ENCODE data around the gene KIF11.
A peak's percentile ranks its signal among the peaks of the same experiment; 100 is the strongest.
"Not testable (repeated sequence)": the region's sequence is repeated elsewhere in the genome, so short reads cannot be mapped to it uniquely, and the experiment has no call there.

The KIF11 gene

DNA sequence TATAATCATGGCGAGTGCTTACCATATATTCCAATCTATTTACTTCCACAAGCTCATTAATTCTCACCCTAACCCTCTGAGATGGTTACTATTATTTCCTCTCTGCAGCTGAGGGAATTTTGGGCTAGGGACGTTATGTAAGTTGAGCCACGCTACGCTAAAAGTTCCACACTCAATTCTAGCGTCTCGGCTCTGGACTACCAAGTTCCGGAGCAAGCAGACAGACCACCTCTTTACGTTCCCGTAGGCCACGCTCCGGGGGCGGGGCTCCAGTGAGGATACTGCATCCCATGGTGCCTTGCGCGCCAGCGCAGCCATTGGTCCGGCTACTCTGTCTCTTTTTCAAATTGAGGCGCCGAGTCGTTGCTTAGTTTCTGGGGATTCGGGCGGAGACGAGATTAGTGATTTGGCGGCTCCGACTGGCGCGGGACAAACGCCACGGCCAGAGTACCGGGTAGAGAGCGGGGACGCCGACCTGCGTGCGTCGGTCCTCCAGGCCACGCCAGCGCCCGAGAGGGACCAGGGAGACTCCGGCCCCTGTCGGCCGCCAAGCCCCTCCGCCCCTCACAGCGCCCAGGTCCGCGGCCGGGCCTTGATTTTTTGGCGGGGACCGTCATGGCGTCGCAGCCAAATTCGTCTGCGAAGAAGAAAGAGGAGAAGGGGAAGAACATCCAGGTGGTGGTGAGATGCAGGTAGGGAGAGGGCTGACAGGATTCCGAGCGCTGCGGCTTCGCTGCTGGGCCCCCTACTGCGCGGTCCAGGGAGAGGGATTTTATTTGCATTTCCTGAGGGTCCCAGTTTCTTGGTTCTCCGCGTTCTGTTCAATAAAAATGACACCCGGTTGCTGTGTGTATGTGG is at the start of gene KIF11:
Gene KIF11 (plus strand): TSS at position 370 of the 858 bp plus-strand sequence. CDS start 246 bp downstream, at position 616.
- peak; percentile 93 for DNase-seq (ENCODE audit: low read depth)

DNA sequence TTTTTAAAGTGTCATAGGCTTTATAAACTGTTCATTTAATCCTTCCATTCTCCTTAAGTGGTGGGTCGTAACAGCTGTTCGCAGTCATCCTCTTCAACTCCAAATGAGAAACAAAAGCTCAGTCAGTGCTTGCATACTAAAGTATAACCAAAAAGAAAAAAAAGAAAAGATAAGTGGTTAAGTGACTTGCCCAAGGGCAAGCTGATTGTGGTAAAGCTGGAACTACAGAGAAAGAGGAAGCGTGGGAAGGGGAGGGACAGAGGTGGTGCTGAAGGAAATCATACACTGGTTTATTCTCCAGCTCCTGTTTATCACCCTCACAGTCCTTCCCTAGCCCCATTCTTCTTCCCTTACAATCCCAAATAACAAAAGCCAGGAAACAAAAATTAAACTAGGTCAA is 48.6 kb upstream of the KIF11 start:
- DNase-seq (ENCODE audit: low read depth): no peak

DNA sequence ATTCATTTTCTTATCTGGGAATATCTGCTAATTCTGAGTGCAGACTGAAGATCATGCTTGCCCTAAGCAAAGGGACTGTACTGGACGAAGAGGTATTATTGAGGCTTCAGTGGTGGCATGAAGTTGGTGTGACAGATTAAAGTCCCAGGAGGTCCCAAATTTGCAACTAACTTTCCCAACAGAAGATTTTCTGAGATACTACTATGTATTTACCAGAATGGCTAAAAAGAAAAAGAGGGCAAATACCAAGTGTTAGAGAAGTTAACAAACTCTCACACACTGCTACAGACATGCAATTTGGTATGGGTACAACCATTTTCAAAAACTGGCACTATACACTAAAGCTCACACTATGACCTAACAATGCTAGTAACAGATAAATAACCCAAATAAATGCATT is 47.4 kb upstream of the KIF11 start:
- DNase-seq (ENCODE audit: low read depth): no peak

DNA sequence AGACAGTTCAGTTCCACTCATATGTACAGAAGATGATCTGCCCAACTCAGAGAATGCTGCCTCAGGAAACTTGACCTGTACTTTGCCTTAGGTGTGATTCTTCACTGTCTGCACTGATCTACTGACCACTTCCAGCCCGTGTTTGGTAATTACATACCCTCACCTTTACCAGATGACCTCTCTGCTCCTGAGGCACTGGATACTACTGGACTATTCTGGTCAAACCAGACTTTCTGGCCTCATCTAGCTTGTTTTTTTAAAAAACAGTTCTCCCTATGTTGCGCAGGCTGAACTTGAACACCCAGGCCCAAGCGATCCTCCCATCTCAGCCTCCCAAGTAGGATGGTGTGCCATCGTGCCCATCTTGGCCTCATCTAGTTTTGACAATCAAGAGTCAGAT is 45.3 kb upstream of the KIF11 start:
- no peak for DNase-seq (ENCODE audit: low read depth)

DNA sequence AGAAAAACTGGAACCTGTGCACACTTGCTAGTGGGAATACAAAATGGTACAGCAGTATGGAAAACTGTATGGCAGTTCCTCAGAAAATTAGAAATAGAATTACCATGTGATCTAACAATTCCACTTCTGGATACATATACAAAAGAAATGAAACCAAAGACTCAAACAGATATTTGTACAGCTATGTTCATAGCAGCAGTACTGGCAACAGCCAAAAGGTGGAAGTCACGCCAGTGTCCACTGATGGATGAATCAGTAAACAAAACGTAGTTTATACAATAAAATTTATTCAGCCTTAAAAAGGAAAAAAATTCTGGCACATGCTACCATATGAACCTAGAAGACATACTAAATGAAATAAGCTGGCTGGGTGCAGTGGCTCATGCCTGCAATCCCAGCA is 42.0 kb upstream of the KIF11 start:
- no peak for DNase-seq (ENCODE audit: low read depth)

DNA sequence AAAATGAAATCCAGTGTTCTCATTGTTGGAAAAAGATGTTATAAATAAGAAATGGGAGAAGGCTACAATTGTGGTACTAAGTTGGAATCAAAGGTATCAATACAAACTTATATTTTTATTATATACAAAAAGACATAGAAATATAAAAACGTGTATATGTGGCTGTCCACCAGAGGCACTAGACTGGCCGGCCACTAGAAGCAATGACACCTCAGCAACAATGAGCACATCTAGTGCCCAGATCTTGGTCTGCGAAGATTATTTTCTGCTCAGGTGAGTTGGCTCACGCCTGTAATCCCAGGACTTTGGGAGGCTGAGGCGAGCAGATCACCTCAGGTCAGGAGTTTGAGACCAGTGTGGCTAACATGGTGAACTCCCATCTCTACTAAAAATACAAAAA is 40.6 kb upstream of the KIF11 start:
- DNase-seq (ENCODE audit: low read depth): no peak

DNA sequence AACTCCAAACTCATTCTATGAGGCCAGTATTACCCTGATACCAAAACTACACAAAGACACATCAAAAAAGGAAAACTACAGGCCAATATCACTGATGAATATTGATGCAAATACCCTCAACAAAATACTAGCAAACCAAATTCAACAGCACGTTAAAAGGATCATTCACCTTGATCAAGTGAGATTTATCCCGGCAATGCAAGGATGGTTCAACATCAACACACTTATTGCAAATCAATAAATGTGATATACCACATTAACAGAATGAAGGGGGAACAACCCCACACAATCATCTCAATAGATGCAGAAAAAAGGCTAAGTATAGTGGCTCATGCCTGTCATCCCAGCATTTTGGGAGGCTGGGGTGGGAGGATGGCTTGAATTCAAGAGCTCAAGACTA is 39.0 kb upstream of the KIF11 start:
- DNase-seq (ENCODE audit: low read depth): no peak

DNA sequence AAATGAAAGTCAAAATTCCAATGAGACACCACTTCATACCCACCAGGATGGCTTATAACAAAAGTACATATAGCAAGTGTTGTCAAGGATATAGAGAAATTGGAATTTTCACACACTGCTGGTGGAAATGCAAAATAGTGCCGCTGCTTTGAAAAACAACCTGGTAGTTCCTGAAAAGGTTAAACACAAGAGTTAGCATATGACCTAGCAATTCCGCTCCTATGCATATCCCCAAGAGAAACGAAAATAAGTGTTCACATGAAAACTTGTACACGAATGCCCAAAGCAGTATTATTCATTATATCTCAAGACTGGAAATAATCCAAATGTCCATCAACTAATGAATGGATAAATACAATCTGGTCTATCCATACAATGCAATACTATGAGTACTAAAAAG is 33.9 kb upstream of the KIF11 start:
- no peak for DNase-seq (ENCODE audit: low read depth)

DNA sequence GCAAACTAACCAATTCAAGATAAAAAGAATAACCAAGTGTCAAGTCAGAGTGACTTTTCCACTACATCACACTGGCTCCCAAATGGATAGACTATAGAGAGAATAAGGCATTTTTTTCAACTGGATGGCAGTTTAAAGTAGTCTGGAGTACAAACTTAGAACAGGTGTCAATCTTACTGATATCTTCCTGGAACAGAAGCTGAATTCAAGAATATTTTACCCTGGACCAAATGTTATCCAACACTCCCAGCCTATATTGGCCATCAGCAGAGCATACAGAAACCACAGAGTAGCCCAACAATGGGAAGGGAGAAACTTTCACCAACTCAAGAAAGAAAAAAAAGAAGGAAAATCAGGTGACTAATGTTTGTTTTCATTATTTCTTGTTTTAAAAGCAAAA is 30.5 kb upstream of the KIF11 start:
- DNase-seq (ENCODE audit: low read depth): no peak

DNA sequence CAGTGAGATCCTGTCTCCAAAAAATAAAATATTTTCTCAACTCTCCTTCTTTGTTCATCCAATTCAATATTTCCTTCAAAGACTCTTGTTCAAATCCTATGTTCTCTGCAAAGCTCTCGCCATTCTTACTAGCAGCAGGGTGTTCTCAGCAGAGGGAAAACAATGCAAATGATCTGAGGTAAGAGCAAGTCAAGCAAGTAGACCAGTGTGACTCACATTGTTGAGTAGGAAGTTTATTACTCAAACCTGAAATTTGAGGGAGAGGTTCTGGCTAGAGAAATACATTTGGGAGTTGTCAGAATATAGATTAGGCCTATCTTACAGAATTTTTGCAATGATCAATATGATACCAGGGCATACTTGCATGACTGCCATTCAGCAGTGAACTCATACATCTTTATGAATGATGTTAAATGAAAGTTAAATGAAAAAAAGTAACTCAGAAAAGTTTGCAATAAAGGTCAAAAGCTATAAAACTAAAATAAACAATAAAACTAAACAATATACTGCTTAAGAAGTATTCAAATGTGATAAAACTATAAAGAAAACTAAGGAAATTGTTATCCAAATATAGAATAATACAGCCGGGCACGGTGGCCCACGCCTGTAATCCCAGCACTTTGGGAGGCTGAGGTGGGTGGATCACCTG is 24.9 kb upstream of the KIF11 start:
- DNase-seq (ENCODE audit: low read depth): no peak

DNA sequence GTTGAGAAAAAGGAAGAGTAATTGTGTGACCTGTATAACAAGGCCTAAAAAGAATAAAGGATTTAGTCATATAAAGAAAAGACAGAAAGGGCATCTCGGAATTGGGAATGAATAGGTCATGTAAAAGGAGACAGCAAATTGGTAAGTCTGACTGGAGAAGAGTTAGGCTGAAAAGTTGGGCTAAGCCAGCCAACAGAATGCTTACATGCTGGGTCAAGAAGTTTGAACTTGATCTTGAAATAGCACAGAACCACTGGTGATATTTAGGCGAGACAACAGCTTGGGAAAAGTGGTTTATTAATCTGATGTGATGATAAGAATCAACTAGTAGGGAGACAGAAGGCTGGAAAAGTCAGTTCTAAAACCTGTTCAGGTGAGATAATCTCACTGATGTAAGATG is 23.9 kb upstream of the KIF11 start:
- no peak for DNase-seq (ENCODE audit: low read depth)

DNA sequence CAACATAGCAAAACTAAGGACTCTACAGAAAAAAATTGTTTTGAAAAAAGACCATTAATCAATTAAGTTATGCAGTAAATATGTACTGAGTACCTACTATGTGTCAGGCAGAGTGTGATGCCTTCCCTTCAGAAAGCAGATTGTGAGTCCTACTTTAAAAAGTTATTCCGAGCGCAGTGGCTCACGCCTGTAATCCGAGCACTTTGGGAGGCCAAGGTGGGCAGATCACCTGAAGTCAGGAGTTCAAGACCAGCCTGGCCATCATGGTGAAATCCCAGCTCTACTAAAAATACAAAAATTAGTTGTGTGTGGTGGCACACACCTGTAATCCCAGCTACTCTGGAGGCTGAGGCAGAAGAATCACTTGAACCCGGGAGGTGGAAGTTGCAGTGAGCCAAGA is 23.3 kb upstream of the KIF11 start:
- DNase-seq (ENCODE audit: low read depth): not testable (repeated sequence)

DNA sequence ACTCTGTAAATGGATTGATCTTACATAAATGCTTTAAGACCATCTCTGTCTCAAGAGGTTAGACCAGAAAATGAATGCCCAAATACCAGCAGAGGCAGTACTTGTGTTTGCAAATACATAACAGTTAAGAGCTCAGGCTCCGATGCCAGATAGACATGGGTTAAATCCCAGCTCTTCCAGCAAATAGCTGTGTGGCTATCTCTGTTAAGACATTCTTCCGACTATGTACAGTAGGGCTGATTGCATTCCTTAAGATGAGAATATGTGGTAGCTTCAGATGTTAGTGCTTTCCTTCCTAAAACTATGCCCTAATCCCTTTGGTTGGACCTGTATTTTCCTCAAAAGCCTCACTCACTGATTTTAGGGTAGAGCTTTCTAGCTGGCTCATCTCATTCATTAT is 21.3 kb upstream of the KIF11 start:
- no peak for DNase-seq (ENCODE audit: low read depth)

DNA sequence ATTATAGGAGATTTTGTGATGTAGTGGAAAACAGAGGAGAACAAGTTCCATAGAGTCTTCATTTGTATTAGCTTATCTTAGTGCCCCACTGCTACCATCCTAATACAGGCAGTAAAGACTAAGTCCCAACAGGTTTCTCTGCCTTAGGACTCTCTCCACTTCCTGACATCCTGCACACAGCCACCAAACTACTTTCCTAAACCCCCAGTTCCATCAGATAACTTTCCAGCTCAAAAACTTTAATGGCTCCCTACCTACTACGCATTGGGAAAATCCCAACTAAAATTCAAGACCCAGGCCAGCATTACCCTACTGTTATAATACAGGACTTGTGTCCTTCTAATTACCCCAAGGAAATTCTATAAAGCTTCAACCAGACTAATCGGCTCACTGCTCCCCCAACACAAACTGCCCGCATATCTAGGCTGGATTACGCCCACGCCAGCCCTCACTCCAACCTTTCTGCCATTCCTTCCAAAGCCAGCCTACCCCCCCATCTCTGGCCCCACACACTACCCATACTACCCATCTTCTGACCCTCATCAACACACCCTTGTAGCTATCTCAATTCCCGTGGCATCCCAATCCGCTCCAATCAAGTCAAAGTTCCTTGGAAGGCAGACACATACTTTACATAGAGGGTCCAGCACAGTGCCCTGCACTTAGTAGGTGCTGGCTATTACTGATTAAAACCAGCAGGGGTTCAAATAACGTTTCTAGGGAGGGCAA is 20.4 kb upstream of the KIF11 start:
- DNase-seq (ENCODE audit: low read depth): no peak

DNA sequence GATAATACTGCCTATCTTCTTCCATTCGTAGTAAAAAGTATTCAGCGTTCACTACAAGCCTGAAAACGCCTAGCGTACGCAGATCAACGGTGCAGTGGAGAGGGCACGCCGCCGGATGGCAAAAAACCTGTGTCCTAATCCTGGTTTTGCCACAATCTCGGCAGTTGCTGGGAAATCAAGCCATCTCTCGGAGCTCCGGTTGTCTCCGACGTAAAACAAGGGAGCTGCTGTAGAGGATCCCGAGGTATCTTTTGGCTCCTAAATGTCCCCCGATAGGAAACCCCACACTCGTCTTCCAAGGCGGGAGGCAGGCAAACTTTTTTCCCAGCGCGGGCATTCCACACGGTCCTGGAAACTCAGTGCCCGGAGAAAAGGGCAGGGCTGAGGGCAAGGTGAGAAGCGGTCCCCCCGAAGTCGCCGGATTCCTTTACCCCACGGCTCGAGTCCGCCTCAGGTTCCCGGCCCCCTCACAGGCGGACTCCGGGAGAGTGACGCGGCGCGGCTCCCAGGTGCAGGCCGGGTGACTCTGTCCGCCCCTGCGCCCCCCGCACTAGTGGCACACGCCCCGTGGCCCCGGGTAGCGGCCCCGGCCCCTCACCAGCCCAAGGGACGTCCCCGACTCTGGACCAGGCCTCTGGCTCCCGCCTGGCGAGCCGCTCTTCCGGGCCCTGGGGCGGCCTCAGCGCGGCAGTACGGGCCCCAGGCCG is 19.7 kb upstream of the KIF11 start:
- DNase-seq (ENCODE audit: low read depth): peak; percentile 13

DNA sequence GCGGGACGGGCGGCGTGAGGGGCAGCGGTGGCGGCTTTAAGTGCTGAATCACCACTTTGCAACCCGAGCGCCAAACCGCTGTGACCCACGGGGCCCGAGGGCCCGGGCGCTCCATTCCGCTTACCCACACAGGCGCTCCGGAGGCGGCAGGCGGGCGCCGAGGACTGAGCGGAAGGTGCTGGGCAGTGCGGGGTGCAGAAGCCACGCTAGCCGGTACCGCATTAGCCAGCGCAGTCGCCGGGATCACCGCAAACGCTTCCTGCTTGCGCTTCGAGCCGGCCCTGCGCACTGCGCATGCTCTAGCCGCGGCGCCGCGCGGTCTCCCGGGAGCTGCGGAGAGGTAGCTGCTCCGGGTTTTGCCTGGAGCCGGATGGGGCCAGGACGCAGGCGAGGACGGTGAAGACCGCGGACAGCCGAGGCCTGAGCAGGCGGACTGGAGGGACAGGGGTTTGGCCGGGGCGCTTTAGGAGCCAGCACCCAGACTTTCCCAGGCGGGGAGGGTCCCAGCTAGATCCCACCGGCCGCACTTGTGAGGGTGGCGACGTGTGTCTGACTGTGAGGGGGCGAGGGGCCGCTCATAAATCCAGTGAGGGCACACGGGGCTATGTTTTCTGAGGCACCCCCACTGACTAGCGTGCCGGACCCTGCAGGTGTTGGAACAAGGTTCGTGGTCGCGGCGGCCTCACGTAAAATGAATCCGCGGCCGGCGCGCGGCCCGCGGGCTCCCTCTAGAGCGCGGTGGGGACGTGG is 19.0 kb upstream of the KIF11 start, which contains the start of gene IDE:
Gene IDE (minus strand): TSS at position 296 of the 750 bp plus-strand sequence. CDS start 74 bp downstream, at position 222.
- peak; percentile 74 for DNase-seq (ENCODE audit: low read depth)

DNA sequence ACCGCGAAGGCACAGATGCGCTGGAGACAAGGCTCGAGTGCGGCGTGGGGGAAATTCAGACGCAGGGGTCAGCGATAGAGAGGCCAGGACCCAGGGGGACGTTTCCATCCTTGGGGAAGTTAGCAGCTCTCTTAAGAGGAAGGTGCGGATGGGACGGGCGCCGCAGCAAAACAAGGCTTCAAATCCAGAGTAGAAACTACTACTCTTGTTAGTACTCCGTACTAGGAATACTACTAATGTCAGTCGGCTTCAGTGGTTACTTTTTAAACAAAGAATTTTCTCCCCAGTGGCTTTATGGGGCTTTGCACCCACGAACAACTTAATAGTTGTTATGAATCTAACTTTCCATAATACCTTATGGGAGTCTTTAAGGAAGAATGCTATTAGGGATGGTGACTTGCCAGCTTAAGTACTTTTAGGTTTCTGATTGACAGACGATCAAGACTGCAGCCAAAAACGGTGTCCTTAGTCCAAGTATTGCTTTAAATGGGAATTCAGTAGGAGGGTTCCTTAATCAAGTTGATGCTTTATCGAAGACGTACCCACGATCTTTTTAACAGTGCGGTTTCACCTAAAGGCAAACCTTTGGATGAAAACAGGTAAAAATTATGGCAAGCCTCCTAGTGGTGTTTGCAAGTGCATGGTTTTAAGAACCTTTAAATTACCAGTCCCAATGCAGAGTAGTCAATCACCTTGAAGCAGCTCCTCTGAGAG is 18.2 kb upstream of the KIF11 start:
- DNase-seq (ENCODE audit: low read depth): no peak

DNA sequence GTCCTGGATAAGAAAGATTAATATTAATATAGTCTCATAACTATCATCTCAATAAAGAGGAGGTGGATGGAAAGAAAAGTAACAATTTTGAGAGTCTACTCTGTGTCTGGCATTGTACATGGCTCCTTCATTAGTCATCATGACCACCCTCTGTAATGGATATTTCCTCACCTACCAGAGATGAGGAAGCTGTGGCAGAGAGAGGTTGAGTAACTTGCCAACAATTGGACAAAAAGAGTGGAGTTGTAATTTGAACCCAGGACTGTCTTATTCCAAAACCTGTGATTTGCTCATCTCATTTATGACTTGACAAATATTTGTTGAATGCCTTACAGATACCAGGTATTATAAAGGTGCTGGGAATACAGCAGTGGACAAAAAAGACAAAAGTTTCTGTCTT is 17.0 kb upstream of the KIF11 start:
- DNase-seq (ENCODE audit: low read depth): no peak

DNA sequence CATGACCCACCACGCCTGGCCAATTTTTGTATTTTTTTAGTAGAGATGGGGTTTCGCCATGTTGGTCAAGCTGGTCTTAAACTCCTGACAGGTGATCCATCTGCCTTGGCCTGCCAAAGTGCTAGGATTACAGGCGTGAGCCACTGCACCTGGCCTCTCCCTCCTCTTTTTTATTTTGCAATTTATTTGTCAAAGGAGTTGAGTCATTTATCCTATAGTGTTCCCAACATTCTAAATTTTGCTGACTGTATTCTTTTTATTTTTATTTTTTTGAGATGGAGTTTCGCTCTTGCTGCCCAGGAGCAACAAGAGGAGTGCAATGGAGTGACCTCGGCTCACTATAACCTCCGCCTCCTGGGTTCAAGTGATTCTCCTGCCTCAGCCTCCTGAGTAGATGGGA is 10.6 kb upstream of the KIF11 start:
- not testable (repeated sequence) for DNase-seq (ENCODE audit: low read depth)

DNA sequence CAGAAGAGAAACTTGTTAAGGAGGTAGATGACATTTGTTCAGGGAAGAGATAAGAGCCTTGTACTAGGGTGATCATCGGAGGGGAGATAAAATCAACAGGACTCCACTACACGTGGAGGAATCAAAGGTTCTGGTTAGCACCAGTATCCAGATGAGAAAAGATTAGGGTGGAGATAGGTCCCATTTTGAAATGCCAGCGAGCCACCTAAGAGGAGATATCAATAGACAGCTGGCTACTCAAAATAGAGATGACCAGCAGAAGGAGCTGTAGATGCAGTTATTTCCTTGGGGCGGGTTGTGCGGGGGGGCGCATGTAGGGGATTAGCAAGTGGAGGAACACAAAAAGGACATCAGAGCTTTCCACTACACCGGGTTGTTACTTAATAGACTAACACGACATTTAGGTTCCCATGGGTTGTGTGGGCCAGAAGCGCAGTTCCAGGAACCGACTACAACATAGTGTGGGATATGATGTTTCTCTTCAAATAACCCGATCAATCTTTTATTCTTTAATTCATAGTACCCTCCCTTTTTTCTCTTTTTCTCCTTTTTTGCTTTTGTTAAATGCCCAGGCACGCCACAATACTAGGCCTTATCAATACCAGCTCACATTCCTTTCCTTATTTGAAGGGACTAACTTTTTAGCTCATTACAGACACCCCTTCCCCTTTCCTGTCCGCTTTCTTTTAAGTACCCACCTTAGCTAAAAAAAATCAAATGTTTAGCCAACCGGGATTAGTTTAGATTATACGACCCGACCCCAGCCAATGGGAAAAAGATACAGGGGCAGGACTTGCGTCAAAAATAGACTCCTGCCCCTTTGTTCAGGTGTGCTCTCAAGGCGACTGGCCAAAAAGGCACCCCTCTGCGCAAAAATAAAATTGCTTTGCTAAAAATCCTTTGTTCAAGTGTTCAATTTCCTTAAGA is 2.0 kb upstream of the KIF11 start:
- no peak for DNase-seq (ENCODE audit: low read depth)

Data from stimulated activated CD8-positive, alpha-beta memory T cell treated with anti-CD3 and anti-CD28 coated beads, Interleukin-15, amount 100 ng/mL, for 24 hours (primary cell).